ENCODE data around the gene NCOA3. TPM values are rescaled to one million over a fixed set of nuclear protein-coding genes. Genes with fewer than 3 reads are reported as not detected.

NCOA3 gene
- total RNA-seq, 1 experiment from 2014 or later = 25.9 TPM

GRCh38 chr20:47653869-47654268, 152.2 kb downstream of the NCOA3 start (continued):
- TF ChIP-seq REST (IDR thresholded peaks at IDR 0.05; ENCODE audit: low read depth) = no peak
- no peak for TF ChIP-seq ZBTB33 (IDR thresholded peaks at IDR 0.05; ENCODE audit: extremely low read depth, insufficient replicate concordance, low read length)
- TF ChIP-seq JUND (IDR thresholded peaks at IDR 0.05) = no peak
- no peak for TF ChIP-seq YY1 (IDR thresholded peaks at IDR 0.05; ENCODE audit: extremely low read depth, insufficient replicate concordance, low read depth, low read length)
- no peak for TF ChIP-seq POLR2A (IDR thresholded peaks at IDR 0.05; ENCODE audit: borderline replicate concordance, extremely low read depth, insufficient read depth, insufficient read length)
- TF ChIP-seq SP1 (IDR thresholded peaks at IDR 0.05; ENCODE audit: low read depth) = no peak
- TF ChIP-seq EZH2 (IDR thresholded peaks at IDR 0.05) = no peak

- Histone ChIP-seq H3K36me3 (ENCODE audit: control insufficient read depth in 1 of 2, insufficient read depth in 2 of 2, low read length in 2 of 2) (peaks cover 13 to 14% of the 10 kb centered on the region in 2 experiments; a peak in 3 of 4 replicates), H3K79me2 (ENCODE audit: insufficient read depth, low read length) (no peaks in the 10 kb centered on the region), H2AFZ (ENCODE audit: low read depth, low read length, poor library complexity, severe bottlenecking) (no peak overlapping the region), H3K4me1 (ENCODE audit: control insufficient read depth in 1 of 2, insufficient read depth in 2 of 2, low read length in 2 of 2) (no peaks in the 10 kb centered on the region), H3K4me3 (replicated peaks in 1 of 2; ENCODE audit: low read depth in 1 of 2, low read length in 2 of 2) (no peak overlapping the region), H4K20me1 (ENCODE audit: insufficient read depth) (no peaks in the 10 kb centered on the region), H3K9me2 (ENCODE audit: insufficient read depth) (no peaks in the 10 kb centered on the region), H3K9me3 (ENCODE audit: control insufficient read depth in 1 of 2, insufficient read depth in 1 of 2, low read depth in 1 of 2, low read length in 2 of 2) (no peaks in the 10 kb centered on the region), H3K4me2 (ENCODE audit: low read length) (no peak overlapping the region), H3K27ac (ENCODE audit: low read depth, low read length) (no peak overlapping the region), H3K9ac (ENCODE audit: low read length) (no peak overlapping the region), H3K27me3 (ENCODE audit: insufficient read depth, low read length) (no peaks in the 10 kb centered on the region)
- ChIA-PET RAD21 (ENCODE audit: low non-redundant PET in 1 of 2, low total read pairs in 2 of 2, uncharacterized antibody in 2 of 2, unreplicated experiment in 2 of 2) (no interaction called here), CTCF (no interaction called here), POLR2A (no interaction called here)
- intact Hi-C loops (cut with micrococcal nuclease) = no loop called here
- TF ChIP-seq SRF (IDR thresholded peaks at IDR 0.05; ENCODE audit: low read depth) (no peak), MAX (IDR thresholded peaks at IDR 0.05) (no peak), ELF1 (IDR thresholded peaks at IDR 0.05; ENCODE audit: borderline replicate concordance, low read depth) (no peak)
- no peak for DNase-seq (ENCODE audit: low read depth, low spot score)
- BruUV-seq (replicated peaks) = no TSS peak
- ATAC-seq = no peak
Measured at GRCh38 chr20:47654370-47654769, 152.7 kb downstream of the NCOA3 start.

Data from HCT116 (cell line).